NCI-H748 treated with DMSO at 0.1 percent for 48 hours (cell line): ENCODE measurements around the gene PIGT.

Experiments
- DNase-seq: peaks from one replicate; lab custom pipeline; 2025; lab: John Stamatoyannopoulos, UW

Gene PIGT

GRCh38 chr20:45415822-45416637 is at the start of gene PIGT:
TSS of gene PIGT (plus strand) at chr20:45416141. CDS start at chr20:45416157, 16 bp downstream.
- peak; percentile 51 for DNase-seq

- DNase-seq = no peak
Measured at GRCh38 chr20:45366192-45366591, 49.7 kb upstream of the PIGT start.

- DNase-seq = no peak
Measured at GRCh38 chr20:45366631-45367030, 49.3 kb upstream of the PIGT start.

- no peak for DNase-seq
Measured at GRCh38 chr20:45367126-45367525, 48.8 kb upstream of the PIGT start.

GRCh38 chr20:45368221-45368980 is 47.5 kb upstream of the PIGT start:
- no peak for DNase-seq

GRCh38 chr20:45370571-45371160 is 45.3 kb upstream of the PIGT start:
- DNase-seq = no peak

GRCh38 chr20:45372241-45372640 is 43.7 kb upstream of the PIGT start:
- no peak for DNase-seq

- no peak for DNase-seq
Measured at GRCh38 chr20:45372646-45373352, 43.1 kb upstream of the PIGT start.

- peak; percentile 57 for DNase-seq
Measured at GRCh38 chr20:45373353-45374100, 42.4 kb upstream of the PIGT start.

GRCh38 chr20:45374101-45374467 is 41.9 kb upstream of the PIGT start:
- DNase-seq = no peak

GRCh38 chr20:45374966-45375365 is 41.0 kb upstream of the PIGT start:
- no peak for DNase-seq

GRCh38 chr20:45377269-45377668 is 38.7 kb upstream of the PIGT start:
- DNase-seq = no peak

GRCh38 chr20:45378191-45378590 is 37.8 kb upstream of the PIGT start, which contains the start of gene TP53TG5:
TSS of gene TP53TG5 (minus strand) at chr20:45378325. CDS start at chr20:45378236, 89 bp downstream.
- DNase-seq = no peak

GRCh38 chr20:45387274-45387673 is 28.7 kb upstream of the PIGT start:
- DNase-seq = no peak

- no peak for DNase-seq
Measured at GRCh38 chr20:45390931-45391330, 25.0 kb upstream of the PIGT start.

GRCh38 chr20:45391559-45391958 is 24.4 kb upstream of the PIGT start:
- no peak for DNase-seq

- no peak for DNase-seq
Measured at GRCh38 chr20:45392733-45393132, 23.2 kb upstream of the PIGT start.

- DNase-seq = no peak
Measured at GRCh38 chr20:45394221-45395113, 21.5 kb upstream of the PIGT start.

- DNase-seq = no peak
Measured at GRCh38 chr20:45395114-45395415, 20.9 kb upstream of the PIGT start.

GRCh38 chr20:45399018-45399417 is 16.9 kb upstream of the PIGT start:
- DNase-seq = no peak
